K562 (cell line): Measurements from ENCODE around the gene TMEM154. TPM values are rescaled to one million over a fixed set of nuclear protein-coding genes. Genes with fewer than 3 reads are reported as not detected.

ENCODE experiments used
- ATAC-seq: fragments of 200-7000 bp; cut with Tn5 transposase; 3 replicates; pipeline ENCODE4 v1.9.1; 2020; ENCODE audit warnings: moderate library complexity
- BruUV-seq: library from RNA; stranded (reverse); fragments of 400-500 nt; replicated peaks from 2 replicates; lab custom pipeline; 2021; lab: Mats Ljungman, UMichigan
- CTCF ChIA-PET: fragments of 300-600 bp; formaldehyde crosslinking; extraction: SDS; loops from one replicate; lab custom pipeline; 2021; ENCODE audit warnings: low intra/inter-chr PET ratio; lab: Yijun Ruan, JAX
- POLR2A ChIA-PET: fragments of 300-600, 350-650 bp; sonication (Branson Sonifier 250); formaldehyde crosslinking; extraction: SDS; loops from one replicate; lab custom pipeline; 2021; ENCODE audit warnings: antibody characterized with exemption, inconsistent platforms; lab: Yijun Ruan, JAX
- DNase-seq, 4 experiments: peaks; one replicate each; pipeline versions ENCODE4 v3.0.0 to v3.0.0-alpha.2; 2011 to 2018; ENCODE audit warnings: low spot score in 3 of 4, mixed read lengths in 3 of 4; ENCODE audit errors: extremely low read depth in 1 of 4
- FAIRE-seq: peaks from 2 replicates; lab custom pipeline; 2011; peaks lifted over from hg19 to GRCh38; lab: Jason Lieb, UNC
- H2AFZ ChIP-seq: 2 replicates; pipeline ENCODE4 v1.6.0; 2011; ENCODE audit warnings: low read depth, low read length, control low read depth, inconsistent platforms
- H3K27ac ChIP-seq: fragments of 200-600 bp; 3 replicates; pipeline ENCODE4 v1.8.0; 2011; ENCODE audit warnings: low read depth, mild to moderate bottlenecking, control low read depth, inconsistent platforms, low read length, moderate library complexity, mixed read lengths; ENCODE audit errors: extremely low read depth
- H3K27me3 ChIP-seq, 2 experiments: fragments of 300-600 bp in 1 of 2; 2 replicates in 1 of 2; 3 replicates in 1 of 2; pipeline versions ENCODE4 v1.6.0 to v1.8.0; 2011; ENCODE audit warnings: inconsistent platforms in 2 of 2, low read length in 2 of 2, mild to moderate bottlenecking in 1 of 2, mixed read lengths in 1 of 2, moderate library complexity in 1 of 2; ENCODE audit not compliant: control insufficient read depth in 2 of 2, insufficient read depth in 2 of 2
- H3K36me3 ChIP-seq: fragments of 300-600 bp; 3 replicates; pipeline ENCODE4 v1.8.0; 2011; ENCODE audit warnings: mild to moderate bottlenecking, low read length, inconsistent platforms; ENCODE audit not compliant: control insufficient read depth, insufficient read depth
- H3K4me1 ChIP-seq, 2 experiments: fragments of 200-600 bp in 1 of 2; replicated peaks in 1 of 2; 2 replicates in 1 of 2; 3 replicates in 1 of 2; pipeline versions ENCODE4 v1.5.1 to v1.8.0; 2011; ENCODE audit warnings: inconsistent platforms in 2 of 2, low read length in 2 of 2, mild to moderate bottlenecking in 1 of 2, mixed read lengths in 1 of 2, moderate library complexity in 1 of 2; ENCODE audit not compliant: control insufficient read depth in 2 of 2, insufficient read depth in 2 of 2
- H3K4me2 ChIP-seq: 2 replicates; pipeline ENCODE4 v1.6.1; 2011; ENCODE audit warnings: low read length, control low read depth, inconsistent platforms, mixed read lengths; ENCODE audit not compliant: insufficient read depth
- H3K4me3 ChIP-seq: fragments of 200-600 bp; sonication (generic), shearing (Covaris generic); 2 replicates; pipeline ENCODE4 v1.5.1; 2016; ENCODE audit warnings: control low read depth, inconsistent platforms
- H3K79me2 ChIP-seq: fragments of 200-600 bp; 3 replicates; pipeline ENCODE4 v1.8.0; 2011; ENCODE audit warnings: low read length, inconsistent platforms; ENCODE audit not compliant: control insufficient read depth, insufficient read depth
- H3K9ac ChIP-seq, 2 experiments: 2 replicates each; pipeline versions ENCODE4 v1.6.0 to v1.6.1; 2011; ENCODE audit warnings: low read depth in 2 of 2, low read length in 2 of 2, control low read depth in 1 of 2, inconsistent platforms in 1 of 2, mild to moderate bottlenecking in 1 of 2, mixed read lengths in 1 of 2; ENCODE audit not compliant: insufficient read depth in 1 of 2
- H3K9me1 ChIP-seq: one replicate; pipeline ENCODE4 v1.6.0; 2011; ENCODE audit warnings: inconsistent platforms, mild to moderate bottlenecking, low read length, moderate library complexity; ENCODE audit not compliant: control insufficient read depth, insufficient read depth
- H3K9me3 ChIP-seq: replicated peaks from 2 replicates; pipeline ENCODE4 v1.5.1; 2011; ENCODE audit warnings: low read depth, low read length, inconsistent platforms; ENCODE audit not compliant: control insufficient read depth, insufficient read depth
- H4K20me1 ChIP-seq: replicated peaks from 2 replicates; pipeline ENCODE4 v1.6.1; 2011; ENCODE audit warnings: low read length, inconsistent platforms, mixed read lengths; ENCODE audit not compliant: control insufficient read depth, insufficient read depth
- HLTF ChIP-seq: fragments of 450-650 bp; IDR thresholded peaks from 2 replicates; pipeline ENCODE4 v1.6.1; 2016
- MGA ChIP-seq: fragments of 450-650 bp; IDR thresholded peaks from 2 replicates; pipeline ENCODE4 v1.6.1; 2016; ENCODE audit warnings: mild to moderate bottlenecking, moderate library complexity
- NELFE ChIP-seq: IDR thresholded peaks from 2 replicates; pipeline ENCODE4 v1.6.1; 2011; ENCODE audit warnings: mild to moderate bottlenecking; ENCODE audit not compliant: insufficient read depth, insufficient read length
- NR1H2 ChIP-seq: sonication (generic); formaldehyde crosslinking; IDR thresholded peaks from 2 replicates; pipeline ENCODE4 v1.4.0; 2020; ENCODE audit warnings: mild to moderate bottlenecking, missing genetic modification reagents
- SOX6 ChIP-seq: fragments of 450-650 bp; IDR thresholded peaks from 2 replicates; pipeline ENCODE4 v1.6.1; 2014; ENCODE audit warnings: mild to moderate bottlenecking
- ZBTB11 ChIP-seq, 3 experiments: fragments of 200-800 bp in 1 of 3; fragments of 250-450 bp in 1 of 3; fragments of 450-650 bp in 1 of 3; sonication (Bioruptor Pico) in 1 of 3; sonication (Bioruptor generic) in 1 of 3; formaldehyde crosslinking in 1 of 3; IDR thresholded peaks; 2 replicates each; pipeline versions ENCODE4 v1.6.1 to v1.8.0; 2016 to 2022; ENCODE audit warnings: mild to moderate bottlenecking in 2 of 3, missing genetic modification characterization in 2 of 3, missing compliant biosample characterization in 1 of 3, moderate library complexity in 1 of 3
- WGBS: fragments of 100-300 bp; shearing (Covaris generic); methylation state at CpG from one replicate; pipeline ENCODE4 v1.1.6; 2016; ENCODE audit warnings: low coverage, mixed read lengths; ENCODE audit not compliant: insufficient coverage; ENCODE audit errors: missing lambda C conversion rate; 5-methylcytosine and 5-hydroxymethylcytosine counted together
- in situ Hi-C: fragments of 300-500 bp; cut with MboI; formaldehyde crosslinking; loops from 4 replicates; pipeline ENCODE4 v1.15.0; 2018; ENCODE audit warnings: inconsistent platforms, mixed read lengths
- intact Hi-C: fragments of 100-400 bp; cut with micrococcal nuclease; formaldehyde crosslinking; loops from 2 replicates; pipeline ENCODE4 v1.14.2; 2022
- polyA plus RNA-seq, 8 experiments: library from polyadenylated mRNA; depleted of rRNA in 4 of 8; stranded (reverse) in 5 of 8; unstranded in 3 of 8; fragments of >200 nt; fragmentation: Nextera tagmentation in 2 of 8; fragmentation: Illumina TruSeq in 1 of 8; extraction: Ambion mirVana in 2 of 8; extraction: Trizol in 1 of 8; gene quantifications; 2 replicates each; pipeline versions ENCODE4 v1.2.1 to v1.2.3, GENCODE V29; 2011 to 2014; ENCODE audit warnings: inconsistent platforms in 1 of 8, missing spikeins in 1 of 8
- total RNA-seq, 7 experiments: library from RNA; depleted of rRNA in 6 of 7; stranded (reverse); fragments of >200 nt in 6 of 7; fragmentation: Illumina TruSeq in 2 of 7; extraction: Trizol in 2 of 7; gene quantifications; 2 replicates each; pipeline versions ENCODE4 v1.2.1 to v1.2.3, GENCODE V29; 2011 to 2021; ENCODE audit warnings: low replicate concordance in 1 of 7

Gene TMEM154
- total and polyA plus RNA-seq, 9 of the 15 experiments (the other 6 are each of a cell fraction or from before 2014, with no cell fraction given): 0.13 to 1.8 (median 0.58) TPM

- BruUV-seq: no TSS peak
- Histone ChIP-seq H3K4me3 (no peak overlapping the region), H2AFZ (no peak overlapping the region), H3K4me2 (no peak overlapping the region), H3K9me1 (no peaks in the 10 kb centered on the region), H3K27ac (no peak overlapping the region), H3K9me3 (no peaks in the 10 kb centered on the region), H3K79me2 (no peaks in the 10 kb centered on the region), H3K9ac (no peak overlapping the region), H3K4me1 (no peaks in the 10 kb centered on the region), H4K20me1 (no peaks in the 10 kb centered on the region), H3K27me3 (peaks cover 3 to 10% of the 10 kb centered on the region in 2 experiments; a peak in 4 of 5 replicates), H3K36me3 (no peaks in the 10 kb centered on the region)
- intact Hi-C loops: no loop called here
- ChIA-PET POLR2A (no interaction called here), CTCF (no interaction called here)
- WGBS: 0% methylated on average over 3 of the region's 3 CpGs
- ATAC-seq (no peak), FAIRE-seq (no peak), DNase-seq (no peak)
- in situ Hi-C loops: no loop called here
- TF ChIP-seq MGA (no peak), NELFE (no peak), SOX6 (no peak), ZBTB11 (CRISPR knock-in tag; IDR thresholded peaks at IDR 0.05) (no peak), HLTF (no peak), NR1H2 (CRISPR knock-in tag) (no peak)
Measured at GRCh38 chr4:152697284-152698088, 17.7 kb upstream of the TMEM154 start.
